OCI-LY7 (cell line): Measurements from ENCODE around the gene PHACTR1.

Source experiments
- CTCF ChIP-seq: fragments of 200-600 bp; sonication (generic); conservative IDR thresholded peaks from 2 replicates; pipeline ENCODE4 v1.5.1; 2014; ENCODE audit warnings: mild to moderate bottlenecking, antibody characterized with exemption, low read length, moderate library complexity, mixed read lengths
- EZH2phosphoT487 ChIP-seq: fragments of 200-600 bp; sonication (generic); IDR thresholded peaks from 2 replicates; pipeline ENCODE4 v1.6.1; 2018; ENCODE audit warnings: low read depth, borderline replicate concordance, mild to moderate bottlenecking, mixed run types, antibody characterized with exemption, low read length, moderate library complexity, mixed read lengths

- TF ChIP-seq CTCF, result no peak
- TF ChIP-seq EZH2phosphoT487, result no peak
These were observed 396.8 kb downstream of the PHACTR1 start for GRCh38 chr6:13113376-13113775.
